Amygdala (tissue), 56 donors: ENCODE data around the gene NPM1.
A peak's percentile ranks its signal among the peaks of the same experiment; 100 is the strongest.
"Not testable (repeated sequence)": the region's sequence is repeated elsewhere in the genome, so short reads cannot be mapped to it uniquely, and the experiment has no call there.

Experiments used
- DNase-seq, 56 donors: peaks; one replicate each; lab custom pipeline; 2025; lab: John Stamatoyannopoulos, UW

Gene NPM1, protein sequence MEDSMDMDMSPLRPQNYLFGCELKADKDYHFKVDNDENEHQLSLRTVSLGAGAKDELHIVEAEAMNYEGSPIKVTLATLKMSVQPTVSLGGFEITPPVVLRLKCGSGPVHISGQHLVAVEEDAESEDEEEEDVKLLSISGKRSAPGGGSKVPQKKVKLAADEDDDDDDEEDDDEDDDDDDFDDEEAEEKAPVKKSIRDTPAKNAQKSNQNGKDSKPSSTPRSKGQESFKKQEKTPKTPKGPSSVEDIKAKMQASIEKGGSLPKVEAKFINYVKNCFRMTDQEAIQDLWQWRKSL

DNA sequence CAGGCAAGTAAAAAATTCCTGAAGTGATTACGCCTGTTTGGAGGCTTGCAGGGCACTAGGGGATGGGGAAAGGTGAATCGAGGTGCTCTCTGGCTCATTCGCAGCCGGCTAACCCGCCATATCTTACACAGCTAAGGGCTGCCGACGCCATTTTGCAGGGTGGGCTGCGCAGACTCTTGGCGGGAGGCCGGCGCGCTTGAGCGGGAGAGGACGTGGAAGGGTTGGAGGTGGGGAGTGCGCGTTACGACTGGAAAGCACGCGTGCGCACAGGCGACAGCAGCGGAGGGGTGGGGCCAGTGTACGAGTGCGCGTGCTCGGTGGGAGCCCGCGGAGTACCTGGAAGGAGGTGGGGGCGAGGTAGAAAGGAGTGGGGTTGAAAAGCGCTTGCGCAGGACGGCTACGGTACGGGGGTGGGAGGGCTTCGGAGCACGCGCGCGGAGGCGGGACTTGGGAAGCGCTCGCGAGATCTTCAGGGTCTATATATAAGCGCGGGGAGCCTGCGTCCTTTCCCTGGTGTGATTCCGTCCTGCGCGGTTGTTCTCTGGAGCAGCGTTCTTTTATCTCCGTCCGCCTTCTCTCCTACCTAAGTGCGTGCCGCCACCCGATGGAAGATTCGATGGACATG is at the start of gene NPM1:
TSS of gene NPM1 (plus strand) at position 505 of the 625 bp plus-strand sequence. CDS start at position 605, 100 bp downstream.
- peak; percentile 38 to 97 (median 91) for DNase-seq

GRCh38 chr5:171340042-171340441 is 47.6 kb upstream of the NPM1 start:
- no peak for DNase-seq

GRCh38 chr5:171340491-171340890 is 47.2 kb upstream of the NPM1 start:
- DNase-seq: no peak

DNA sequence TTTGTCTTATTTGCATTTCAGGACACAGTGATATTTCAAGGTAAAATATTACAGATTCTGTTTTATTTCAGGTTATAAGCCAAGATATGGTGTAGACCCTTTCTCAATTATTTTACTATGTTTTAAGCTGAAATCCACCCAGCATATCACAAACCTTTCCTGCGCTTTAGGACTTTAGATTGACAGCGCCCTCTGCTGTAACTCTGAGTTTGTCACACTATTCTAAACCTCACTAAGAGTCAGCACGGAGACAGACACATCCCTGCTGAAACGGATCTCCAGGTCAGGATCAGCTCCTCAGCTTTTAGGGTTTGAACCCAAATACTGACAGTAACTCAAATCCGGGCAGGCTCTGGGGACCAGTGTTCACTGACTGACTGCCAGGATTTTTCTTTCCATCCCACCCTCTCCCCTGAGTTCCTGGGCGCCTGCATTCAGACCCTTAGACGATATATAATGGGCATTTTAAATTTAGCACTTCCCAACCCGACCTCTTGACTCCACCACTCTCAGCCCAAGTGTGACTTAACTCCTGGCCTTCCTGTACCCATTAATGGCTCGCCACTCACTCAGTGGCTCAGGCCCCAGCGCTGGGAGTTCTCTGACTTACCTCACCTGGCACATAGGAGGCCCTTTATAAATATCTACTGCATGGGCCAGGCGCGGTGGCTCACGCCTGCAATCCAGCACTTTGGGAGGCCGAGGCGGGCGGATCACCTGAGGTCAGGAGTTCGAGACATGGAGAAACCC is 45.1 kb upstream of the NPM1 start:
- peak in 14 of 56 donors; percentile 1 to 56 (median 11) for DNase-seq

DNA sequence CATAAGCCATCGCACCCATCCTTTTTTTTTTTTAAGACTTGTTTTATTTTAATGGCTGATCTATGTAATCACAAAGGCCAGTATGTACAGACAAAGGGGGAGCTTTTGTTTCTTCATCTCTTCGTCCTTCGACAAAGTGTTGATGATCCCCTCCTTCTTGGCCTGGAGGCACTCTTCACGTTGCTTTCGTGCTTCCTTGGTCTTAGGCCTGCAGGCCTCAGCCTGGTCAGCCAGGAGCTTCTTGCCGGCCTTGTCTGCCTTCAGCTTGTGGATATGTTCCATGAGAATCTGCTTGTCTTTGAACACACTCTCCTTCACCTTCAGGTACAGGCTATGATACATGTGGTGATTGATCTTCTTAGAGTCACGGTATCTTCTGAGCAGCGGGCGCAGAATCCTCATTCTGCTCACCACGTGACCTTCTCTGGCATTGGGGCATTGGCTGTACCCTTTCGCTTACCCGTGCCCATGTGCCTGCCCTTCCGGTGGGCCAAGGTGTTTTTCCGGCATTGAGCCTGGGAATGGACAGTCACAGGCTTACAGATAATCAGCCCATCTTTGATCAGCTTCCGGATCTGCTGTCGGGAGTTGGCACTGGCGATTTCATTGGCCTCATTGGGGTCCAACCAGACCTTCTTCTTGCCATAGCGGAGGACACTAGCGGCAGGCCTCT is 42.6 kb upstream of the NPM1 start:
- no peak for DNase-seq

DNA sequence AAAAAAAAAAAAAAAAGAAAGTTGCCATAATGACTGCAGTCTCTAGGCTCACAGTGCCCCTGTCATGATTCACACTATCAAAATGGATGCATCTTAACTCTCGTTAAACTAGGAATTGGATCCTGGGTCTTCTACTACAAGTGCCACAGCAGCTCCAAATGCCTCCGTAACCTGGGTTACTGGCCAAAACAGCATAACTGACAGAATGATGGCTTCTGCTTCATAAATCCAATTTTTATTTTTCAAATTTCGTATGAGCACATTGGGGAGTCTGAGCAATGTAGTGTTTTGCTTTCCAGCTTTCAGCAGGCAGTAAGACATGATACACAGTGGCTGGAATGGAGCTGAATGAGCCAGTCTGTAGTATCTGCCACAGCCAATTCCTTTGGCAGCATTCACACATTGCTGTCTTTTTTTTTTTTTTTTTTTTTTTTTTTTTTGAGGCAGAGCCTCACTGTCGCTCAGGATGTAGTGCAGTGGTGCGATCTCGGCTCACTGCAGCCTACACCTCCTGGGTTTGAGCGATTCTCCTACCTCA is 36.0 kb upstream of the NPM1 start:
- no peak for DNase-seq

GRCh38 chr5:171355302-171355724 is 32.3 kb upstream of the NPM1 start:
- no peak for DNase-seq

- DNase-seq: no peak
Measured at GRCh38 chr5:171357843-171358242, 29.8 kb upstream of the NPM1 start.

GRCh38 chr5:171361151-171361550 is 26.5 kb upstream of the NPM1 start:
- DNase-seq: not testable (repeated sequence)

- not testable (repeated sequence) for DNase-seq
Measured at GRCh38 chr5:171363249-171363648, 24.4 kb upstream of the NPM1 start.

- no peak for DNase-seq
Measured at GRCh38 chr5:171363846-171364245, 23.8 kb upstream of the NPM1 start.

- DNase-seq: no peak
Measured at GRCh38 chr5:171365351-171365750, 22.3 kb upstream of the NPM1 start.

- DNase-seq: no peak
Measured at GRCh38 chr5:171366645-171367044, 21.0 kb upstream of the NPM1 start.

DNA sequence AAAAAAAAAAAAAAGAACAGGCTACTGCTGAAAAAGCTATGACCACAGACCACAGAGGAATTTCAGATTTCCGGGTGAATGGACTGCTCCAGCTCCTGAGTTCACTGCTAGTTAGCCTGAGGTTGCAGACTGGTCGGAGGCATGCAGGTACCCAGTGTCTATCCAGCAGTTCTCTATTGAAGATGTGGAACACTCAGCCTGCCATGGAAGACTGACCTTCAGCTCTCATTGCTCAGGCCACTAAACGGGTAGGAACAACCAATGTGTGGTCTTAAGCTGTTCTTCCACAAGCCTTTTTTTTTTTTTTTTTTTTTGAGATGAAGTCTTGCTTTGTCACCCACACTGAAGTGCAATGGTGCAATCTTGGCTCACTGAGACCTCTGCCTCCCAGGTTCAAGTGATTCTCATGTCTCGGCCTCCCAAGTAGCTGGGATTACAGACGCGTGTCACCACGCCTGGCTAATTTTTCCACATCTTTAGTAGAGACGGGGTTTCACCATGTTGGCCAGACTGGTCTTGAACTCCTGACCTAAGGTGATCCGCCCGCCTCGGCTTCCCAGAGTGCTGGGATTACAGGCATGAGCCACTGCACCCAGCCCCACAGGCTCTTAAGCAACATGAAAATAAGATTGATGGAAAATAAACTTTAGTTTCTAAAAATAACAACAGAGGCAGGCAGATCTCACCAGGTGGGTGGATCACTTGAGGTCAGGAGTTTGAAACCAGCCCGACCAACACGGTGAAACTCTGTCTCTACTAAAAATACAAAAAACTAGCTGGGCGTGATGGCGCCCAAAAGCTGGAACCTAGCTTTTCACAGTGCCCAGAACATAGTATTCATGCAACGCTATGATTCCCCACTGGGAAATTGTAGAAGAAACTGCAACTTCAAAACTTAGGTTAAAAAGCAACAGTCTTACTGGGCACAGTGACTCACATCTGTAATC is 20.0 kb upstream of the NPM1 start:
- no peak for DNase-seq

DNA sequence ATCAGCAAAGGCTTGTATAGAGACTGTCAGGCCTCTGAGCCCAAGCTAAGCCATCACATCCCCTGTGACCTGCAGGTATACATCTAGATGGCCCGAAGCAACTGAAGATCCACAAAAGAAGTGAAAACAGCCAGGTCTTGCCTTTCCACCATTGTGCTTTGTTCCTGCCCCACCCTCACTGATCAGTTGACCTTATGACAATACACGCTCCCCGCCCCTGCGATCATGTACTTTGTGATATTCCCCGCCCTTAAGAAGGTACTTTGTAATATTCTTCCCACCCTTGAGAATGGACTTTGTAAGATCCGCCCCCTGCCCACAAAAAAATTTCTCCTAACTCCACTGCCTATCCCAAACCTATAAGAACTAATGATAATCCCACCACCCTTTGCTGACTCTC is 18.6 kb upstream of the NPM1 start:
- DNase-seq: no peak

DNA sequence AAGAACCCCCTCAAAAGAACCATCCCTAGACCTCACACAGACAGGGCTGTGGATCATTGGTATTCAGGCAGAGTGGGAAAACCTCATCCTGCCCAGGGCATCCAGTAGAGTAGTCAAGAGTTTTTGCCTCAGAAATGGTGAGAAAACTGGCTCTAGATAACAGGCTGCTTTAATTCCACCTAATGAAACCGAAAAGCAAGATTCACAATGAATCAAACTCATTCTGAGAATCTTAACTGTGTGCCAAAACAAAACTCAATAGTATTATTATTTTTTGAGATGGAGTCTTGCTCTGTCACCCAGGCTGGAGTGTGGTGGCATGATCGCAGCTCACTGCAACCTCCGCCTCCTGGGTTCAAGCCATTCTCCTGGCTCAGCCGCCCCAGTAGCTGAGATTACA is 17.8 kb upstream of the NPM1 start:
- DNase-seq: no peak

- DNase-seq: not testable (repeated sequence)
Measured at GRCh38 chr5:171370881-171371280, 16.8 kb upstream of the NPM1 start.

DNA sequence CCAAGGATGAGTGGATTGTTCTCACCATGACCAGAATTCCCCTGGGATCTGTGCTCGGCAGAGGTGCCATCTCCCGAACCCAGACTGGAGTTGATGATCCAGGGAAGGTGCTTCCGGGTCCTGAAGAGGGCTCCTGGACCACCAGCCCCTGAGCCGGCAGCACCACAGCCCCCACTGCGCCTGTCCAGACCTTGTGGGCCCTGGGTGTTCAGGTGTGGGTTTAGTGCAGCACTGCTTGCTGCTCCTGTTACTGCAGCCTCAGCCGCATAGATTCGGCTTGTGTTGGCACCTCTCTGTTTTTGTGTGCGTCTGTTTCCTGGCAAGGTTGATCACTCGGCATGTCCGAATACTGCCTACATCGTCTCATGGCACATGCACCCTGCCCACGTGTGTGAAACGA is 16.3 kb upstream of the NPM1 start:
- no peak for DNase-seq

DNA sequence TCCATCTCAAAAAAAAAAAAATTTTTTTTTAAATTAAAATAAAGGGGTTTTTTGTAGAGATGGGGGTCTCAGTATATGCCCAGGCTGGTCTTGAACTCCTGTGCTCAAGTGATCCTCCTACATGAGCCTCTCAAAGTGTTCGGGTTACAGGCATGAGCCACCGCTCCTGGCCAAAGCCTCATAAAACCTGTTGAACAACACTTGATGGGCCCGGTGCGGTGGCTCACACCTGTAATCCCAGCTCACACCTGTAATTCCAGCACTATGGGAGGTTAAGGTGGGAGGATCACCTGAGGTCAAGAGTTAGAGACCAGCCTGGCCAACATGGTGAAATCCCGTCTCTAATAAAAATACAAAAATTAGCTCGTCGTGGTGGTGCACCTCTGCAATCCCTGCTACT is 7.7 kb upstream of the NPM1 start:
- DNase-seq: no peak

- not testable (repeated sequence) for DNase-seq
Measured at GRCh38 chr5:171384416-171384815, 3.2 kb upstream of the NPM1 start.
